HepG2 (cell line): ENCODE data around the gene TBC1D2B. TPM values are rescaled to one million over a fixed set of nuclear protein-coding genes. Genes with fewer than 3 reads are reported as not detected.

Experiments used
- ARID2 ChIP-seq: sonication (generic); formaldehyde crosslinking; IDR thresholded peaks from 2 replicates; pipeline ENCODE4 v1.8.1; 2022; ENCODE audit warnings: mild to moderate bottlenecking, missing genetic modification reagents, borderline replicate concordance
- ELF3 ChIP-seq: IDR thresholded peaks from 2 replicates; pipeline ENCODE4 v1.6.1; 2016; ENCODE audit warnings: missing genetic modification reagents, missing compliant biosample characterization
- ETV6 ChIP-seq: sonication (generic); formaldehyde crosslinking; conservative IDR thresholded peaks from 2 replicates; pipeline ENCODE4 v1.4.0; 2020; ENCODE audit warnings: missing genetic modification reagents
- FOXP1 ChIP-seq, 2 experiments: fragments of 450-650 bp in 1 of 2; IDR thresholded peaks; 2 replicates each; pipeline ENCODE4 v1.6.1; 2017 to 2018; ENCODE audit warnings: antibody characterized with exemption in 1 of 2
- GLI4 ChIP-seq: sonication (generic); formaldehyde crosslinking; IDR thresholded peaks from 2 replicates; pipeline ENCODE4 v1.5.1; 2020; ENCODE audit warnings: missing genetic modification reagents, mild to moderate bottlenecking, moderate library complexity, borderline replicate concordance
- HNRNPLL ChIP-seq: fragments of 200-400 bp; formaldehyde crosslinking; IDR thresholded peaks from 2 replicates; pipeline ENCODE4 v1.6.1; 2017; ENCODE audit warnings: mild to moderate bottlenecking, low read depth, low read length; ENCODE audit not compliant: poor library complexity, severe bottlenecking
- ISL2 ChIP-seq: sonication (generic); formaldehyde crosslinking; IDR thresholded peaks from 2 replicates; pipeline ENCODE4 v1.5.0; 2020; ENCODE audit warnings: missing genetic modification reagents
- MED13 ChIP-seq: sonication (generic); formaldehyde crosslinking; IDR thresholded peaks from 2 replicates; pipeline ENCODE4 v1.5.0; 2020; ENCODE audit warnings: missing genetic modification reagents
- MEIS1 ChIP-seq: sonication (generic); formaldehyde crosslinking; IDR thresholded peaks from 2 replicates; pipeline ENCODE4 v1.9.0; 2021; ENCODE audit warnings: mild to moderate bottlenecking, missing genetic modification reagents, moderate library complexity, borderline replicate concordance
- MTA1 ChIP-seq: sonication (generic); formaldehyde crosslinking; IDR thresholded peaks from 2 replicates; pipeline ENCODE4 v1.4.0; 2020; ENCODE audit warnings: missing genetic modification reagents, mild to moderate bottlenecking, borderline replicate concordance
- MTERF4 ChIP-seq: sonication (generic); formaldehyde crosslinking; IDR thresholded peaks from 2 replicates; pipeline ENCODE4 v1.8.0; 2023; ENCODE audit warnings: mild to moderate bottlenecking, missing genetic modification reagents
- NCOA5 ChIP-seq: sonication (generic); formaldehyde crosslinking; IDR thresholded peaks from 2 replicates; pipeline ENCODE4 v1.4.0; 2020; ENCODE audit warnings: missing genetic modification reagents
- PITX1 ChIP-seq: sonication (generic); formaldehyde crosslinking; IDR thresholded peaks from 2 replicates; pipeline ENCODE4 v1.5.1; 2020; ENCODE audit warnings: mild to moderate bottlenecking, missing genetic modification reagents
- POLR2AphosphoS2 ChIP-seq: IDR thresholded peaks from 2 replicates; pipeline ENCODE4 v1.6.1; 2011; ENCODE audit warnings: low read depth, low read length, improper control_type of control experiment
- RARA ChIP-seq: IDR thresholded peaks from 2 replicates; pipeline ENCODE4 v1.6.1; 2016; ENCODE audit warnings: missing genetic modification reagents, missing compliant biosample characterization
- RFX1 ChIP-seq: fragments of 450-650 bp; IDR thresholded peaks from 2 replicates; pipeline ENCODE4 v1.6.1; 2017
- SP140L ChIP-seq: sonication (generic); formaldehyde crosslinking; IDR thresholded peaks from 2 replicates; pipeline ENCODE4 v1.4.0; 2020; ENCODE audit warnings: missing genetic modification reagents, borderline replicate concordance
- SRSF1 ChIP-seq: fragments of 200-400 bp; formaldehyde crosslinking; optimal IDR thresholded peaks from 2 replicates; pipeline ENCODE3; 2017; ENCODE audit warnings: mild to moderate bottlenecking, low read depth, low read length, moderate library complexity
- STAT5B ChIP-seq: sonication (generic); formaldehyde crosslinking; IDR thresholded peaks from 2 replicates; pipeline ENCODE4 v1.4.0; 2020; ENCODE audit warnings: missing genetic modification reagents
- TBP ChIP-seq: sonication (generic); formaldehyde crosslinking; IDR thresholded peaks from 2 replicates; pipeline ENCODE4 v1.5.0; 2020; ENCODE audit warnings: missing genetic modification reagents
- TBX3 ChIP-seq: fragments of 450-650 bp; IDR thresholded peaks from 2 replicates; pipeline ENCODE4 v1.6.1; 2017; ENCODE audit warnings: antibody characterized with exemption, mild to moderate bottlenecking, inconsistent platforms, borderline replicate concordance
- XRCC5 ChIP-seq: fragments of 200-400 bp; formaldehyde crosslinking; optimal IDR thresholded peaks from 2 replicates; pipeline ENCODE3; 2017; ENCODE audit warnings: mild to moderate bottlenecking, low read length
- ZEB1 ChIP-seq: IDR thresholded peaks from 2 replicates; pipeline ENCODE4 v1.6.1; 2012; ENCODE audit warnings: mild to moderate bottlenecking, low read depth, inconsistent platforms; ENCODE audit not compliant: insufficient replicate concordance
- ZKSCAN1 ChIP-seq: fragments of 150-350 bp; IDR thresholded peaks from 2 replicates; pipeline ENCODE4 v1.6.1; 2014; ENCODE audit warnings: low read length
- ZNF136 ChIP-seq: sonication (generic); formaldehyde crosslinking; IDR thresholded peaks from 2 replicates; pipeline ENCODE4 v1.8.1; 2022; ENCODE audit warnings: low read depth, mild to moderate bottlenecking, moderate library complexity, missing genetic modification reagents
- ZNF362 ChIP-seq: sonication (generic); formaldehyde crosslinking; IDR thresholded peaks from 2 replicates; pipeline ENCODE4 v1.4.0; 2020; ENCODE audit warnings: missing genetic modification reagents, mild to moderate bottlenecking, borderline replicate concordance
- ZNF598 ChIP-seq: sonication (generic); formaldehyde crosslinking; IDR thresholded peaks from 2 replicates; pipeline ENCODE4 v1.5.1; 2020; ENCODE audit warnings: mild to moderate bottlenecking, missing genetic modification reagents, borderline replicate concordance
- ZNF670 ChIP-seq: sonication (generic); formaldehyde crosslinking; IDR thresholded peaks from 2 replicates; pipeline ENCODE4 v1.8.0; 2022; ENCODE audit warnings: mild to moderate bottlenecking, missing genetic modification reagents, borderline replicate concordance
- polyA plus RNA-seq, 8 experiments: library from polyadenylated mRNA; depleted of rRNA in 3 of 8; stranded (reverse) in 7 of 8; unstranded in 1 of 8; fragments of >200 nt; fragmentation: Illumina TruSeq in 4 of 8; extraction: Trizol in 4 of 8; gene quantifications; 2 replicates each; pipeline versions ENCODE4 v1.2.1 to v1.2.3, GENCODE V29; 2011 to 2016; ENCODE audit warnings: low read depth in 4 of 8, missing spikeins in 1 of 8, mixed read lengths in 1 of 8; ENCODE audit not compliant: insufficient read depth in 1 of 8
- total RNA-seq, 5 experiments: library from RNA; depleted of rRNA; stranded (reverse); fragments of >200 nt; fragmentation: Illumina TruSeq; extraction: Trizol; gene quantifications; 2 replicates each; pipeline ENCODE4 v1.2.3, GENCODE V29; 2016; ENCODE audit warnings: low read depth in 1 of 5
- TF ChIP-seq, protein P1 (sequence below): sonication (generic); formaldehyde crosslinking; IDR thresholded peaks from 2 replicates; pipeline ENCODE4 v1.5.0; 2020; ENCODE audit warnings: missing genetic modification reagents

TBC1D2B gene
- total and polyA plus RNA-seq, 2 of the 13 experiments (the other 11 are each of a cell fraction or from before 2014, with no cell fraction given) = 10.1 to 14.4 TPM

DNA sequence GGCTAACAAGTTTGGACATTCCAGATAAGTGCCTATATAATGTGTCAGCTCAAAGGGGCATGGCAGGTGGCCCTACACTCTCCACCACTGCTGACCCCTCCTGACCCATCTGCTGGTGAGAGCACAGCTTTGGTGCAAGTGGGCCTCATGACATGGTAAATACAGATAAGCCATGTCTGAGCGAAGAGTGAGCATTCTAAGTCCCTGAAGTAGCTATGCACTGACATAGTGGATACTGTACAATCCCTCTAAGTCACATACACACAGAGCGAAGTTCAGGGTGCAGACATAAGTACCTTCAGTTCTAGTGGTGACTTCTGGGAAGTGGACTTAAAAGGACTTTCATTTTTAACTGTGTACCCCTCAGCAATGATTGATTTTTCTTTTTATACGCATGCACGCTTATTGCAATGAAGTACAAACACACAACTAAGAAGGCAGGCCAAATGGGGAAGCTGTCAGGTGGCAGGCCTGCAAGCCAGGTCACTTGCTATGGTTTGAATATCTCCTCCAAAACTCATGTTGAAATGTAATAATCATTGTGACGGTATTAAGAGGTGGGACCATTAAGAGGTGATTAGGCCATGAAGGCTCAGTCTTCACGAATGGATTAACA lies 41.5 kb downstream of the TBC1D2B start (continued):
- TF ChIP-seq POLR2AphosphoS2 (no peak), HNRNPLL (no peak), MED13 (CRISPR knock-in tag) (no peak), RFX1 (no peak), SRSF1 (no peak), ISL2 (CRISPR knock-in tag) (no peak), ZNF670 (CRISPR knock-in tag) (no peak), FOXP1 (IDR thresholded peaks at IDR 0.05) (no peak), FOXP1 (CRISPR knock-in tag; IDR thresholded peaks at IDR 0.05) (peak; percentile 57), ARID2 (CRISPR knock-in tag) (no peak), GLI4 (CRISPR knock-in tag) (no peak), TBP (CRISPR knock-in tag) (no peak), XRCC5 (no peak), ZNF136 (CRISPR knock-in tag) (no peak), PITX1 (CRISPR knock-in tag) (peak; percentile 87), ZNF362 (no peak), TBX3 (no peak), ETV6 (CRISPR knock-in tag) (no peak), ELF3 (CRISPR knock-in tag) (peak; percentile 31; the same call in 1 of the 2 replicates), ZNF598 (CRISPR knock-in tag) (no peak), NCOA5 (CRISPR knock-in tag) (no peak), MEIS1 (no peak), MTA1 (CRISPR knock-in tag) (no peak), SP140L (CRISPR knock-in tag) (no peak), STAT5B (no peak), RARA (CRISPR knock-in tag) (peak; percentile 81), ZEB1 (no peak), ZKSCAN1 (no peak), MTERF4 (CRISPR knock-in tag) (no peak)
- TF ChIP-seq, protein P1, sequence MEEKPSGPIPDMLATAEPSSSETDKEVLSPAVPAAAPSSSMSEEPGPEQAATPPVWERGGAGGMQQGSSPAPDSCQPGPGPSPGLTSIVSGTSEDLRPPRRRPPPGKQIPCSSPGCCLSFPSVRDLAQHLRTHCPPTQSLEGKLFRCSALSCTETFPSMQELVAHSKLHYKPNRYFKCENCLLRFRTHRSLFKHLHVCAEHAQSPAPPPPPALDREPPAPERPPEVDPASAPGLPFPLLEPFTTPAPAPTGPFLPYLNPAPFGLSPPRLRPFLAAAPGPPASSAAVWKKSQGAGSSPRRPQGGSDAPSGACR (CRISPR knock-in tag) = no peak
